Putamen (tissue), 1 donor: ENCODE results near the gene AVPR2.

ENCODE experiments used
- DNase-seq: peaks from one replicate; pipeline ENCODE4 v3.0.0-alpha.2; 2016; ENCODE audit warnings: low spot score

Gene AVPR2

DNA sequence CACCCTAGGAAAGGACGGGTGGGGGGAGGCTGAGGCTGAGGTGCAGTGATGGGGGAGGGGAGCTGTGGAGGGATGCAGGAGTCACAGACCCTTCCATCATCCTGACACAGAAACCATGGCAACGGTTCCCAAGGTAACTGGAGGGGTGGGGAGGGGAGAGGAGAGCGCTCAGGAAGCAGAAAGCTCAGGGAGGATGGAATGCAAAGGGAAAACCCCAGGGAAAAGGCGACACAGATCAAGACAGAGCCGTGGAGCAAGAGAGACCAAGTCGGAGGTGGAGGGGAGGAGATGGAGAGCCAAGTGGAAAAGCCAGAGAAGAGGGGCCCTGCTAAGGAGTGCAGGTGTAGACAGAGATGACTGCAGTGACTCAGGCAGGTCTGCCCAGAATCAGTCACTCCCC lies 33.0 kb upstream of the AVPR2 start:
- no peak for DNase-seq

DNA sequence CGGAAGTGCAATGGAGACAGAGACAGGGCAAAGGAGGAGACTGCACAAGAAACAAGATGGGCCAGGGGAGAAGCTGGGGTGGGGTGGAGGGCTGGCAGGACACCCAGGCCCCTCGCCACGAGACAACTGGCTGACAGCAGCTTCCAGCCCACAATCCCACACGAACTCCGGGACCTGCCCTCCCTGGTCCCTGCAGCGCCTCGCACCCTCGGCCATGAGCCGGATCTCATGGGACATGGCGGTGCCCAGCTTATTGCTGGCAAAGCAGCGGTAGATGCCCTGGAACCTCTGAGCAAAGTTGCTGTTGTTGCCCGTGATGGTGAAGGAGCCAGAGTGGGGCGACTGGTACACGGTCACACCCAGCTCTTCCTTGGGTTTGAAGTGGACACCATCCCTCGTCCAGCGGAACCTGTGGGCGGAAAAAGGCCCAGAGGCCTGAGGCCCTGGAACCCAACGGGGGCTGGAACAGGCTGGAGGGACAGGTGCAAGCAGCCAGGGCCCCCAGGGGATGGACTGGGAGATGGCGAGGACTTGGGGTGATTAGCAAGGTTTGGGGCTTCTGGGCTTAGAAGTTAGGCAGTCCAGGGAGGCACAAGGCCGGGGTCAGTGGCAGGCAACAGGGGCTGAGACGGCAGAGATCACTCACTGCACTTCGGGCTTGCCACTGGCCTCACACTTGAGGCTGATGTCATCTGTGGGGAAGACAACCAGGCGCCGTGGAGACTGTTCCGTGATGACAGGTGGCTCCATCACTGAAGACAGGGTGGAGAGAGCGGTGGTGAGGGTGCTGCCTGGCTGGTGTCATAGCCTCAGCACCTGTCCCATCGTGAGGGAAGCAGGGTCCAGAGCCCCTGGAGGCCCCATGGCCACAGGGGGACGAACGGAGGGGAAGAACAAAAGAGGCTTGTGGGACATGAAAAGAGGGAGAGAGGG lies 32.3 kb upstream of the AVPR2 start:
- DNase-seq: no peak

DNA sequence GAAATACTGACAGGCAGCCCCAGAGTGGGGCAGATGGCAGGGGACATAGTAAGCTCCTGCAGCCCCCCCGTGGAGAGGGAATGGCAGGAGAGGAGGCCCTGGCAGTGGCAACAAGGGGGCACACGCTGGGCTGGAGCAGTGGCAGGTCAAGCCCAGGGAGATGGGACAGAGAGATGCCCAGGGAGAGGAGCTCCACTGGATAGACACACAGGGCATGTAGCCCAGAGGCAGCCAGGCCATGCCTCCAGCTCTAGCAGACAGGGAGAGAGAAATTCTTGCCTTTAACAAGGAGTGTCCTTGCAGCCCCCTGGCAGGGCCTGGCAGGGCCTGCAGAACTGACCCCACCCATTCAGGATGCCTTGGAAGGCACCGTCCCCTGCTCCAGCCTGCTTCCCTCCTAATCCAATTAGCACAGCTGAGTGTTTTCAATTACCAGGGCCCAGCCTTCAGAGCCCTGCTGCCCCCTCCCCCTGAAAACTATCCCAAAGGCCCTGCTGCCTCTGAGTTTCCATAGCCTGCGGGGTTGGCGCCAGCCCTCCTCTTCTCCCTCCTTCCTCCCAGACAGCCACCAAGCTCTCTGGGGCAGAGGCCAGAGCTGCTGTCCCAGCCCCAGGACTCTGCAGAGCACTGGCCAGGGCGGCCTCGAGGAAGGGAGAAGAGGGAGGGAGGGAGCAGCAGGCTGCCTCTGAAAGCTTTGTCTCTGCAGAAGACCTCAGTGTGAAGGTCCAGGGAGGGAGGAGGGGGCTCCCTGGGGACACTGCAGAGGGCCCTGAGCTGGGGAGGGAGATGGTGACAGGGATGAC lies 31.0 kb upstream of the AVPR2 start:
- no peak for DNase-seq

DNA sequence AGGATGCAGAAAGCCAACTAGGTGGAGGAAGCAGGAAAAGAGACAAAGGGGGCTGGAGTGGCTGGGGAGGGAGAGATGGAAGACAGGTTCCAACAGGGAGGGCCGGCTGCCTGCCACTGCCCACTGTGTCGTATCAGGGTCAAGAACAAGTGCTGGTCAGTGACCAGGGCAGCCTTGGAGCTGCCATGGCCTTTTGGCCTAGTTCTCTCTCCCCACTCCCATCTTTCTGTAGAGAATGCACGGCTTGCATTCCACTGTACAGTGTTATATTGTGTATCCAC lies 30.4 kb upstream of the AVPR2 start:
- DNase-seq: no peak

DNA sequence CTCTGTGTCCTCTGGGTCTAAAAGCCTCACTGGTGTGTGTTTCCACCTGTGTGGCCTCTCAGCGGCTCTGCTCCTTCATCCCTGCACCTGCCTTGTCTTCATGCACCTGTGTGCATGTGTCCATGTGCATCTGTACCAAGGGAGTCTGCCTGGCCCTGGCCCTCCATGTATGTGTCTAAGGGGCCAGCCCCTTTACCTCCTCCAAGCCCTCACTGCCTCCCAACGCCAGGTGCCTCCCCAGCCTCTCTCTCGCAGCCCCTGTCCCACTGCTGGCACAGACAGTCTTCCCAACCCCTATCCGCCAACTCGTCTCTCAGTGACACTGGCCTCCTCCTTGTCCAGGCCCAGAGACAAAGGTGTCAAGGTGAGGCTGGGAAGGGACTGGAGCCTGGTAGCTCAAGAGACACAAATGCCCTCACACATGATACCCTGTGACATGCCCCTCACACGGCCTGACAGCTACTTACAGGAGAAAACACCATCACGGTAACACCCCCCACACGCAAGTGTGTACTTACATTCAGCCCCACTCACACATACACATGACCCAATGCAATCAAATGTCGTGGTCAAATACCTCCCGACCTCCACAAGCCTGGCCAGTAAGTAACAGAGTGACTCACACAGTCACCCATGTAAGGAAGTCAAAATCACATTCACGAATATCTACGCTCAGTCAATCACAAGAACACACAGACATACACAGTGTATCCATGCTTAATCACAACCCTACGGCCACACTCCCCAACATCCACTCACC lies 29.9 kb upstream of the AVPR2 start:
- DNase-seq: no peak

DNA sequence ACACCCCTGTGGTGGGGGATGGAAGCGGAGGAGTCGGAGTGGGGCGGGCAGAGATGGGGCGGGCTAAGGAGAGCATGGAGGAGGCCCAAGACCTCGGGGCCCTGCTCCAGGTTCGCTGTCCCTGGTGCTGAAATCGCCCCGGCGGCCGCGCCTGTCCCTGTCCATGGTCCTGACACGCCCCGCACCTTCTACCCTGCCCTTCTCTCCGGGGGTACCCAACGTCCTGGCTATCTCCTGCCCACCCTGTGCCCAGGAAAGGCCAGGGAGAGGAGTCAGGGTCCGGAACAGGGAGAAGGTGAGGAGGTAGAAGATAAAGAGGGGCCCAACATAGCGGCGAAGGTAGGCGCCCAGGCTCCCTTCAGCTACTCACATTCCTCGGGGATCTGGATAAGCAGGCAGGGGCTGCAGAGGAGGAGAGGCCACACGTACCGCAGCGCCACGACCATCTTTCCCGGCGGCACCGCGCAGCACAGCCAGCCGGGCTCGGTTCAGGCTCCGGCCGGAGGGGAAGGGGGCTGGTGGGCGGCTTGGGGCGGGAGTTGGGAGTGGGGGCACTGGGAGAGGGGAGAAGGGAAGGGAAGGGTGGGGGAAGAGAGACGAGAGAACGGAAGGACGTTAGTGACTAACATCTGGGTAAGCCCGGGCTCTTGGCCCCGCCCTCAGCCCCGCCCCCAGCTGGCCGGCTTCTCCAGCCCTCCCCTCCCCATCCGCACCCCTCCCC lies 28.9 kb upstream of the AVPR2 start:
- no peak for DNase-seq

DNA sequence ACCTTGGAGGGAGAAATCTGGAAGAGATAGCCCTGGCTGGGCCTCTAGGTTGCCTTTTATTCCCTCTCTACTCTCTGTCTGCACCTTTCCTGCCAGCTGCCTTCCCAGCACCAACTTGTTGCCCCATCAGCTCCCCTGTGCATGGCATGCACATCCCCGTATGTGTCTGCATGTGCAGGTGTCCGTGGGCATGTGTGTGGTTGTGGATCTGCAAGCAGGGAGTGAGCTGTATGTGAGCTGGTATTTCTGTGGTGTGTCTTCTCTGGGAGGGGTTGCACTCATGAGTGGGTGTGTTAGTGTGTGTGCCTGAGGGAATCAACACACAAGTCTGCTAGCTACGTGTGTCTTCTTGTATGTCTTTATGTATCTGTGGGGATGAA lies 28.4 kb upstream of the AVPR2 start:
- DNase-seq: no peak

DNA sequence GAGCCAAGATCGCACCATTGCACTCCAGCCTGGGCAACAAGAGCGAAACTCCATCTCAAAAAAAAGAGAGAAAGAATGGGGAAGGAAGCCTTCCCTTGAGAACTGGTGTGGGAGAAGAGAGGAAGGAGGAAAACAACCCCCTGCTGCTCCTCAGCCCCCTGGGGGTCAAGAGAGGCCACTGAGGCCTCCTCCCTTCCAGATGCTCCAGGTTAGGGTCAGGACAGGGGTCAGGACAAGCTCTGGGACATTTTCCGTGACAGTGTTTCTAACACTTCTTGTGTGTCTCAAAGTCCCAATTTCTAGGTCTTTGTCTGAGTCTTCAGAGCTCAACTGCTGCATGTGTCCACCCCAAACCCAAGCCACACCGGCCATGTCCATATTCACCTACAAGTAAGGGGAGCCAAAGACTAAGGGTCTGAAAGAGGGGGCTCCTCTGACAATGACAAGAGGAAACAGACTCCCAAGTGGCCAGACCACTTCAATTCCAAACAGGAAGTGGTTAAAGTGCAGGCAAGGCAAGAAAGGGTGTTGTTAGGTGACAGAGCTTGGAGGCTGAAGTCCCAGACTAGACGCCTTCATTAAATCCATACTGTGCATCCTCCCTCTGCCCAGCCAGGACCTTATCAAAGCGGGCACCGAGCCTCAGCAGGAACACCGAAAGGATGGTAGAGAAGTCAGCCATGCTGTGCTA lies 26.8 kb upstream of the AVPR2 start:
- DNase-seq: no peak

DNA sequence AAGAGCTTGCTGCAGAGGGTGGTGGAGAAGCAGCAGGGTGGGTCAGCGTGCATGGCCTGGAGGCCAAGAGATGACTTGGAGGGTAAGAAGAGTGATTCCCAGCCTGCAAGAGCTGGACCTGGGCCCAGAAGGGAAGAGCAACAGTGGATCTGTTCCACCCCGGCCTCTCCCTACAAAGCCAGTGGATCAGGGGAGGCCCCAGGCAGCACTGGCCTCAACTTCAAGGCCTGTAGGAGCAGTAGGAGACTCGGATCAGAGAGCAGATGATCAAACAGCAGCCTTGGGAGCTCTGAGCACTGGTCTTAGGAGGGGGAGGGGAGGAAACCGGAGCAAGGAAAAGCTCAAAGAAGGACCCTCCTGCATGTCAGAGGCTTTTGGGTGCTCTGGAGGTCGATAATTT lies 26.1 kb upstream of the AVPR2 start:
- DNase-seq: no peak

DNA sequence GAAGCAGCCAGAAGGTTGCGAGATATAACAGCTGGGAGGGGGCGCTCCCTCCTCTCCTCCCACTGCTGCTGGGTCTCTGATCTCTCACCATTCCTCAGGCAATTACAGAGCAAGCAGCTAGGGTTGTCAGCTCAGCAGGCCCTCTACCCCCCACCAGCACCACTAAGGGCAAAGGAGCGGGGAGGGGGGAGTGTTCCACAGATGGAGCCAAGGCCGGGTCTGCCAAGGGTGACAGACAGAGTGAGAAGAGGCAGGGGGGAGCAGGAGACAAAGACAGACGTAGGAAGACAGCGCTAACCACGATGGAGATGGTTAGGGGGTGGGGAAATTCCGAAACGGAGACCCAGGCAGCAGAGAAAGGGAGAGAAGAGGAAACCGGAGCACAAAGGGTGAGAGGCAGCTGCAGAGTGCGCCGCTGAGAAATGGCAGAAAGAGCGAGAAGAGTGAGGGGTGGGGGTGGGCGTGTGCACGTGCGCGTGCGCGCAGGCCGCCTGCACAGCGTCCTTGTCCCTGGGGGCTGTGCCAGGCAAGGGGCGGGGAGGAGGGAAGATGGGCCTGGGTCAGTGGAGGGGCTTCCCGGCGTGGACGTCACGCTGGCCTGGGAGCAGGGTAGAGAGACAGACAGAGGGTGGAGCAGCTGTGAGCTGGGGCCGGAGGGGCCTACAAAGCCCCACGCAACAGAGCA lies 25.4 kb upstream of the AVPR2 start:
- no peak for DNase-seq

DNA sequence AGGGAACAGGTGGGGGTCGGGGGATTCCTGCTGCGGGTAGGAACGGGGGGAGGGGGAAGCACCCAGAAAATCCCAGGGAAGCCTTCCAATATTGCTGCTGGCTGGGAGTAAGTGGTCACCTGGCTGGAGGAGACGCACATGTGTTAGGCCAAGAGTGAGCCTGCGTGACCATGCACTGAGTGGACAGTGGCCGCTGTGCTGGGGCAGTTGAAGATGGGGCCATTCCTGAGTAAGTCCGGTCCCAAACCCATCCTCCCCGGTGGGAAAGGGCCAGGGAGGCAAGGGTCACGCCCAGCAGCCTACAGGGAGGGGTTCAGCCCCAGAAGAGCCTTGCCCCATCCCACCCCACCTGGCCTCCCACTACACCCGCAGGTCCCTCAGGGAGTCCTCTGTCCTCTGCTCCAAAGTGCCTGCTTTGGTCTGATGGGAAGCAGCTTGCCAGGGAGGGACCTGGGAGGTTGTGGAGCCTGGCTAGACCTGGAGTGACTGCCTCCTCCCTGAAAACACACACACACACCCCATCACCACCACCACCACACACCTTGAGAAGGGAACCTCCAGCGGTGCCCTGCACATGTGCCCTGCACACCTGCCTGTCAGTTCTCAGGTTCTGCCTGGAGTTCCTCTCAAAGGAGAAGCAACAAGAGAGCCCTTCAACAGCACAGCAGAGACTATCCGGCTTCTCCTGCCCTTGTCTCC lies 24.6 kb upstream of the AVPR2 start:
- DNase-seq: no peak

DNA sequence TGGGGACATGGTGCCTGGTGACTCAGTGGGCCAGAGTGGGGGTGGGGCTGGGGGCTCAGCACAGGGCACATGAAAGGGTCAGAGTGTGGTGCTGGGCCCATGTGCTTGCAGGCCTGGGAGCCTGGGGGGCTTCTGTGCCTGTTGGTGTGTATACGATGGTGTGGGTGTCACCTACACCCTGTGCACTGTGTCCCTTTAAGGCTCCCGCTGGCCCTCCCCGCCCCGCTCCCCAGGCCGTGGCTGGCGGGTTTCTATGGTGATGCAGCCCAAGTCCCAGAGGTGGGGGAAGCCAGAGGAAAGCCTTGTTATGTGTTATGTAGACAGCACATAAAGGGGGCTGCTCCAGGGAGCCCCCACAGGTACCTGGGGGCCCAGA lies 24.0 kb upstream of the AVPR2 start:
- no peak for DNase-seq

DNA sequence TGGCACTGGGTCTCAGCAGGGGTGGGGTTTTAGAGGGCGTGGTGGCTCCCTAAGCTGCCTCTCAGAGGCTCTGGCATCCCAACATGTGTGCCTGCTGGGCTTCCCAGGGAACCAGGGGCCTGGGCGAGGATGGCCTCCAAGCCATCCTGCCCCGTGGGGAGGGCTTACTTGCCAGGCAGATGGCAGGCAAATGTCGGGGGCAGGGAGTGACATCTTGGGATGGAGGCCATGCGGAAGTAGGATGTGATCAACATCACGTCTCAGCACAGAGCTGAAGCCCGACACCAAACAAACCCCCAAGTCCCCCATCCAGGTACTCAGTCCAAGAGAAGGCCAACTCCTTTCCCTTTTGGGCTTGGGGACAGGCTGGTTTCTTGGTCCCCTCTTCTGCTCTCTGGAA lies 23.2 kb upstream of the AVPR2 start:
- DNase-seq: no peak

DNA sequence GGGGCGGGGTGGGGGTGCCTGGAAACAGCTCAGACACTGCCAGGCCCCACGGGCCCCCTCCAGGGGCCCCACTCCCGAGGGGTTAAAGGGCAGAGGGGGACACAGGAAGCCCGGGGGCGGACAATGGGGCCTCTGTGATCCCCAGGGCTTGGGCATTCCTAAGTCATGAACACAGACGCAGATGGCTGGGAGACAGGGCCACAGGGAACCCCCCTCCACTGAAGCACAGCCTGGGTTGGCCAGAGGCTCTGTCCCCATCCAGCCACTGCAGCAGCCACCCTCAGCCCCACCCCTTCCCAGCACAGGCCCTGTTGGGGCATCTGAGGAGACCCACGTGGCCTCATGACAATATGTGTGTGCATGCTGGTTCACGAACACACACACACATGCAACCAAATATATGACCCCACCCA lies 22.4 kb upstream of the AVPR2 start:
- DNase-seq: peak; percentile 56

DNA sequence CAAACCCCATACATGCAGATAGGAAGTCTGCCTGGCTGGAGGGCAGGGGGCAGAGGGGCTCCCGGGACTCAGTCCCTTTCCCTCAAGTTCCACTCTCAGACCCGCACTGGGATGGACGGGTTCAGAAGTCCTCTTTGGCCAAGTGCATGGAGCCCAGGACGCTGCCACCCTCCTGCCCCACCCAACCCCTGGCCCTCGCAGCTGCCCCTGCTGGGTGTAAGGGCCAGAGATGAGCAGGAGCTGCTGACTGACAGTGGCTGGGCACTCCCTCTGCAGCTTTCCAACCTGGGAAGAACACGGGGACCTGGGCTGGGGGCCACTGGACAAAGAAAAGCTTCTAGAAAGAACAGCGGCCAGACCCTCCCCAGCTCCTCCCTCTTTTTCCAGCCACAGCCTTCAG lies 21.9 kb upstream of the AVPR2 start:
- DNase-seq: no peak

DNA sequence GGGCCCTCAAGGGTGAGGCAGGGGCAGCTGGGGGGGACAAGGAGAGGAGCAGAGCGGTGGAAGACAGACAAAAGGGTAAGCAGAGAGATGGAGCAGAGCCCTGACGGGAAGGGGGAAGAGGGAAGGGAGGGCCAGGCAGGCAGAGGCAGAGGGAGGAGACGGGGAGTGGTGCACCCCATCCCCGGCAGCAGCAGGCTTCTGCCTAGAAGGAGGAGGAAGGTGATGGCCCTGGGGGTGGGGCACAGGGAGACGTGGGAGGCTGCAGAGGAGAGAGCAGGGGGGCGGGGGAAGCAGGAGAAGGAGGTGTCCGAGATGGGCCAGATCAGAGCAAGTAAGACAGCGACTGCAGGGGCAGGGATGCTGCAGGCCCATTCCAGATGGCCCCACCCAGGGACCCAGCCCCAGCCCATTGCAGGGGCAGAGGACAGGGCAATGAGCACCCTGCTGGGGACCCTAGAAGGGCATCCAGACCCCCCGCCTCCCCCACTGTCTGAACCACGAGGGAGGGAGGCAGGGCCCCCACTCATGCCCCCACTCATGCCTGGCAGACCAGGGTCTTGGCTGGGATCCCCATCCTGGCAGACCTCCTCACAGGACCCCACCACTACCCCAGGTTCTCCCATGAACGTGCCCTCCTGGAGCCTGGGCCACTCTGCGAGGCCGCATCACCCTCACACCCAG lies 21.2 kb upstream of the AVPR2 start:
- no peak for DNase-seq

DNA sequence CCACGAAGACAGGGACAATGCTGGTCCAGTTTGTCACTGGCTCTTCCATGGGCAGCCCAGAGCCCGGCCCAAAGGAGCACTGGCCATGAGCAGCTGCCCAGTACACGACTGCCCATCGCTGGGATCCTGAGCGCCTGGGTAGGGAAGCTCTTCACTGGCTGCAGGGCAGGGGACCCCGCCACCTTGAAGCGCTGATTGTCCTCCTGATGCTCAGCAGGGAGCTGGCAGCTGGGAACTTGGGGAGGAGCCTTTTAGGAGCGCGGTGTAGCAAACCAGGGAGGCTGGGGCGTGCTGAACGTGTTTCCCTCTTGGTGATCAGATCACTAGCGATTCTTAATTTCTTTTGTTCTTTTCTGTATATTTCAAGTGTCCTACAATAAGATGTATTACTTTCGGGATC lies 20.3 kb upstream of the AVPR2 start:
- DNase-seq: no peak

DNA sequence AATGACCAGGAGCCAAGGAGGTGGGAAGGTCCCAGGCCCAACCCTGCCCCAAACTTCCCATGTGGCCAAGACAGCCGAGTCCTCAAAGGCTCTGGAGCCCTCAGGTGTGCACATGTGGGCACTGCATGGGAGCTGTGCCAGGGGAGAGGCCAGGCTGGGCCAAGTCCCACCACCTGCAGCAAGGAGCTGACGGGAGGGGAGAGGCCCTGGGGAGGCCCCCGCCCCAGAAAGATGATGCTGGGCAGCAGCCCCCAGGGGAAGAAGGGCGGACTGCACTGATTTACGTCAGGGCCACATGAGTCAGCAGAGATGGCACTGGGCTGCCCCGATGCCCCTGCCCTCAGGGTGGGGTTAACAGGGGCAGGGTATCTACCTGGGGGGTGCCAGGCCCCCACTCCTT lies 19.9 kb upstream of the AVPR2 start:
- DNase-seq: no peak

DNA sequence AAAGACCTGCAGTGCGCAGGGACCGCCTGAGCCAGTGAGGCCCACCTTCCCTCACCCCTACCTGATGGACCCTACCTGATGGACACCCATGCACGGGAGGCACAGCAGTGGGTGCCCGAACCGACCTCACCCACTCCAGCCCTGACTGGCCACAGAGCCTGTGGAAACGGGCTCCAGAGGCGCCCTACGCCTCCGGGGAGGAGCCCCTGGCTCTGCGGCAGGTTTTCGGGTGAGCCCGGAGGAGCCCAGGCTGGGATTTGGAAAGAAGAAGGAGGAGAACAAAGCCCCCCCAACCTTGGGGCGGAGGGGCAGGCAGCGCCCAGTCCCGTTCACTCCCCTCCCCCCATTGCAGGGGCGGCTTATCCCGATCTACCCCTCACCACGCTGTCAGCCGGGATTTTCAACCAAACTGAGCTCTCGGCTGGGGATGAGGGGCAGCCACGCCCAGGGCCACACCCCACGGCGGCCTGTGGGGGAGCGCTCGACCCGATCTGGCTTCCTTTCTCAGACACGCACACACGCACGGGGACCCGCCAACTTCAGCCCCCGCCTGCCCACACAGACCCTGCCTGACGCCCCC lies 19.2 kb upstream of the AVPR2 start:
- no peak for DNase-seq
